K562 (cell line): ENCODE results near the gene VPS18.

Source experiments
- CTCF ChIP-seq, 3 experiments: IDR thresholded peaks in 2 of 3; conservative IDR thresholded peaks in 1 of 3; 2 replicates each; pipeline ENCODE4 v1.5.1; 2011 to 2012; ENCODE audit warnings: low read length in 3 of 3, mild to moderate bottlenecking in 3 of 3, control low read depth in 2 of 3, improper control_type of control experiment in 1 of 3, inconsistent platforms in 1 of 3, low read depth in 1 of 3, mixed read lengths in 1 of 3, moderate library complexity in 1 of 3; ENCODE audit not compliant: insufficient read depth in 2 of 3
- PKNOX1 ChIP-seq: fragments of 450-650 bp; IDR thresholded peaks from 2 replicates; pipeline ENCODE4 v1.6.1; 2016
- SREBF2 ChIP-seq: sonication (generic); formaldehyde crosslinking; IDR thresholded peaks from 2 replicates; pipeline ENCODE4 v1.4.0; 2020; ENCODE audit warnings: mild to moderate bottlenecking, missing genetic modification reagents
- TAF1 ChIP-seq: IDR thresholded peaks from 2 replicates; pipeline ENCODE4 v1.6.1; 2011; ENCODE audit warnings: mild to moderate bottlenecking, low read length, moderate library complexity; ENCODE audit not compliant: insufficient read depth, control insufficient read depth, severe bottlenecking; ENCODE audit errors: extremely low read depth
- XRCC5 ChIP-seq: fragments of 200-400 bp; formaldehyde crosslinking; IDR thresholded peaks from 2 replicates; pipeline ENCODE4 v1.6.1; 2017; ENCODE audit warnings: low read depth, mild to moderate bottlenecking, low read length
- ZBTB7A ChIP-seq: IDR thresholded peaks from 2 replicates; pipeline ENCODE4 v1.6.1; 2011; ENCODE audit warnings: low read depth, mild to moderate bottlenecking, low read length, moderate library complexity, borderline replicate concordance; ENCODE audit not compliant: control insufficient read depth
- ZNF639 ChIP-seq, 2 experiments: fragments of 200-800 bp in 1 of 2; sonication (Bioruptor generic) in 1 of 2; sonication (generic) in 1 of 2; formaldehyde crosslinking in 1 of 2; IDR thresholded peaks in 1 of 2; conservative IDR thresholded peaks in 1 of 2; 2 replicates each; pipeline versions ENCODE4 v1.5.0 to v1.6.1; 2016 to 2020; ENCODE audit warnings: missing compliant biosample characterization in 1 of 2, missing genetic modification characterization in 1 of 2, missing genetic modification reagents in 1 of 2

GRCh38 chr15:40914013-40914412, 19.8 kb downstream of the VPS18 start:
- TF ChIP-seq ZBTB7A (no peak), SREBF2 (CRISPR knock-in tag) (no peak), XRCC5 (no peak), ZNF639 (CRISPR knock-in tag; conservative IDR thresholded peaks at IDR 0.05 in 1 of 2, IDR thresholded peaks at IDR 0.05 in 1 of 2) (no peak), PKNOX1 (no peak), TAF1 (no peak), CTCF (IDR thresholded peaks at IDR 0.05 in 2 of 3, conservative IDR thresholded peaks at IDR 0.05 in 1 of 3; ENCODE audit: insufficient read depth in 2 of 3, low read depth in 1 of 3, low read length in 3 of 3) (no peak)
